GM13976 (cell line): ENCODE data around the gene ZNF184.

Experiments used
- DNase-seq: peaks from one replicate; pipeline ENCODE4 v3.0.0; 2012; ENCODE audit warnings: low spot score
- CTCF ChIP-seq: IDR thresholded peaks from 2 replicates; pipeline ENCODE4 v1.5.1; 2012; ENCODE audit warnings: borderline replicate concordance, mild to moderate bottlenecking; ENCODE audit not compliant: insufficient read depth; ENCODE audit errors: extremely low read depth, missing control alignments, control extremely low read depth
- in situ Hi-C: fragments of 300-500 bp; cut with MboI; formaldehyde crosslinking; loops from one replicate; pipeline ENCODE4 v1.12.0; 2022; ENCODE audit warnings: low sequenced_read_pairs, mixed read lengths, inconsistent platforms; ENCODE audit not compliant: unreplicated experiment

ZNF184 gene

GRCh38 chr6:27478141-27478705 lies 5.3 kb upstream of the ZNF184 start:
- no peak for TF ChIP-seq CTCF
- DNase-seq, result no peak
- in situ Hi-C loops, result no loop called here

GRCh38 chr6:27477318-27478013 lies 4.6 kb upstream of the ZNF184 start:
- in situ Hi-C loops, result no loop called here
- no peak for TF ChIP-seq CTCF
- no peak for DNase-seq

DNA sequence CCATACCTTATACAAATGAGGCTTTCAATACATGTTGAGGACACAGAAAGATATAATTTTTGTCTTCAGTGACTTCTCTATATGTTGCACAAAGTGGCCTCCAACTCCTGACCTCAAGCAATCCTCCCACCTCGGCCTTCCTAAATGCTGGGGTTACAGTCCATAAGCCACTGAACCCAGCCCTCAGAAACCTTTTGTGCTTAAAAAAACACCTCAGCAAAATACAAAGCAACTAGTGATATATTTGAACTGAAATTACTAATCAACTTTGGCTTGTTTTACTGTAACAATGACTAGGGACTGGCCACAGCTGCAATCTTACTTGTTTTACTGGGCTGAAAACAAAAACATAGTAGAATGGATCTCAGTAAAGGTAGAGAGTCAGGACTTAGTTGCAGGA lies 3.2 kb upstream of the ZNF184 start:
- no peak for DNase-seq
- in situ Hi-C loops, result no loop called here
- no peak for TF ChIP-seq CTCF

- DNase-seq, result no peak
- no peak for TF ChIP-seq CTCF
- in situ Hi-C loops, result no loop called here
Measured at GRCh38 chr6:27474672-27475071, 1.8 kb upstream of the ZNF184 start.

GRCh38 chr6:27474172-27474465 lies 1.2 kb upstream of the ZNF184 start:
- no peak for TF ChIP-seq CTCF
- DNase-seq, result no peak
- in situ Hi-C loops, result no loop called here

DNA sequence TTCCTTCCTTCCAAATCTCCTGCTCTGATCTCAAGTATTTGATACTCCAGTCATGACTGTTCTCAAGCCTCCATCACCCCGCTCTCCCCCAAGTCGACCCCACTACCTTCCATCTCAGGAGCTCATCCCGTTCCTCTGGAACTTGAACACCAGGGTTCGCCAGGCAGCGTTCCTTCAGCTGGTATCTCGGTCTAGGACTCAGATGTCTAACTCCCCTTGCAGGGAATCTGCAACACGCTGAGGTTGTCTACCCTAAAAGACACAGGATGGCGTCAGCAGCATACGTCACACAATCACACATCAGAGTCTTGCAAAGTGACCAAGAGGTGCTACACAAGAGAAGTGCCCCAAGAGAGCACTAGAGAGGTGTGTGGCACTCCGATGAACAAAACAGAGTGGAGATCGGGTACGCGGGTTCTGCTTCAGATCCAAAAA lies 706 bp downstream of the ZNF184 start:
- in situ Hi-C loops, result no loop called here
- TF ChIP-seq CTCF, result no peak
- peak; percentile 64 for DNase-seq
